D721Med (cell line): ENCODE measurements around the gene NYNRIN.

Experiments
- DNase-seq: peaks from one replicate; pipeline ENCODE4 v3.0.0; 2011; ENCODE audit warnings: low spot score; ENCODE audit not compliant: insufficient read length
- FAIRE-seq: peaks from 2 replicates; lab custom pipeline; 2011; peaks lifted over from hg19 to GRCh38; lab: Jason Lieb, UNC
- TF ChIP-seq, protein P1 (sequence below): IDR thresholded peaks from 2 replicates; pipeline ENCODE4 v1.5.1; 2012; ENCODE audit warnings: mild to moderate bottlenecking, control low read depth; ENCODE audit not compliant: insufficient read depth; ENCODE audit errors: missing control alignments

Gene NYNRIN

DNA sequence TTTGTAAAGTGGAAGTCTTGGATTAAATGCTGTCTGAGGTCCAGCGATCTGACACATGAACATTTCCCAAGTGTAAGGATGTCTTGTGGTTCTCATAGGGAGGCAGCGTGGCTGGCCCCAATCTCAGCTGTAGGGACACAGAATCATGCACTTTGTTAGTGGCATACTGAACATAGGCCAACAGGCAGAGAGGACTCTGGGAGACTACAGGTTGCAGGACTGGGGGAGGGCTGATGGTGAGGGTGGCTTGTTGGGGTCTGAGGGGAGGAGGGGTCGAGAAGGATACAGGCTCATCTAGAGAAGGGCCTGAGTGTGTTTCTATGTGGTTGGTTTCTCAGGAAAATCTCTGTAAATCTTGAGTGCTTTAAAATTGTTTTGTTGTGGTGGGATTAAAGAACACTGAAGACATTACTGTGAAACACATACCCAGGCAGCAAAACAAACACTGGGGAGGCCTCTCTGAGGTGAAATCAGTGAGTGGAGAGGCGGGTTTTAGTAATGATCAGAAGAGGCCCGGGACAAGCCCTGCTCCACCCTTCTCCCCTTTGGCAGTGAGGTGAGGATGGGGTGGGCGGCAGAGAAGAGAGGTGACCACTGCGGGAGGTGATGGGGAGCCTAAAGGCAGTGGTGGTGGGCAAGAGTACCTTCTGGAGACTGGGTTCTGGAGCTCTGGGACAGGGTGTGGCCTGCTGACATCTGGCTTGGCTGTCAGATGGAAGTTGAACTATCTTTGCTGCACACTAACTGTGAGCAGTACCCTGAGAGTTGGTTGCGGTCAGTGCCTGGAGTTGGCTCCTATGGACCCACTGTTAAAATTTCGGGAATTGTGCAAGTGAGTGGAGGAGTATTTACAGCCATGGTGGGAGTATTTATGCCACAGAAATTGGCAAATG lies 3.3 kb downstream of the NYNRIN start:
- TF ChIP-seq, protein P1, sequence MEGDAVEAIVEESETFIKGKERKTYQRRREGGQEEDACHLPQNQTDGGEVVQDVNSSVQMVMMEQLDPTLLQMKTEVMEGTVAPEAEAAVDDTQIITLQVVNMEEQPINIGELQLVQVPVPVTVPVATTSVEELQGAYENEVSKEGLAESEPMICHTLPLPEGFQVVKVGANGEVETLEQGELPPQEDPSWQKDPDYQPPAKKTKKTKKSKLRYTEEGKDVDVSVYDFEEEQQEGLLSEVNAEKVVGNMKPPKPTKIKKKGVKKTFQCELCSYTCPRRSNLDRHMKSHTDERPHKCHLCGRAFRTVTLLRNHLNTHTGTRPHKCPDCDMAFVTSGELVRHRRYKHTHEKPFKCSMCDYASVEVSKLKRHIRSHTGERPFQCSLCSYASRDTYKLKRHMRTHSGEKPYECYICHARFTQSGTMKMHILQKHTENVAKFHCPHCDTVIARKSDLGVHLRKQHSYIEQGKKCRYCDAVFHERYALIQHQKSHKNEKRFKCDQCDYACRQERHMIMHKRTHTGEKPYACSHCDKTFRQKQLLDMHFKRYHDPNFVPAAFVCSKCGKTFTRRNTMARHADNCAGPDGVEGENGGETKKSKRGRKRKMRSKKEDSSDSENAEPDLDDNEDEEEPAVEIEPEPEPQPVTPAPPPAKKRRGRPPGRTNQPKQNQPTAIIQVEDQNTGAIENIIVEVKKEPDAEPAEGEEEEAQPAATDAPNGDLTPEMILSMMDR = no peak
- FAIRE-seq (no peak), DNase-seq (no peak)

DNA sequence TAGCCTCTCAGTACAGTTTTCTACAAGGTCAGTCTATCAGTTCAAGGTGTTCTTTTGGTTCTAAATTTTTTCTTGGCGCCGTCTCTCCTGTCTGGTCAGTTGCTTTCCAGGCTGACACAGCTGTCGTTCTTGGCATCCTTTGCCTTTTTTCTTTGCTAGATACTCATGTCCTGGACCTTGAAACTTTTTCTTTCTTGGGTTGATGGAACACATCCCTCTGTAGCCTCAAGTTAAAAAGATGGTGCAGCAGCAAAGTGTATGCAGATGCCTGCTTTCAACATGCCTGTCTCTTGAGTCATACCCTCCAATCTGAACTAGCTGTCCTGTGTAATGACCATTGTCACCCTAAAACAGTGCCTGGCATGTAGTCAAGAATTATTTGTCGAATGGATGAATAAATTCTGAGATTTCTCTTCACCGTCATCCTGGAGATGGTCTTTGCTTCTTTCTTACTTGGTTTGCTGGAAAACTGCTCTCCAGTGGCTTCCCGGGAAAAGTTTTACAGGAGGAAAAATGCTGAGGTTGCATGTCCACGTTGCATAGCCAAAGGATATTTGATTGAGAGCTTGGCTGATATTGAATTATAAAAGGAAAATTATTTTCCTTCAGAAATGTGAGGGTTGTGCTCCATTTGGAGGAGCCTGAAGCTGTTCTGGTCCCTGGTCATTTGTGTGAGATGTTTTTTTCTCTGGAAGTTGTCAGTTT lies 4.6 kb downstream of the NYNRIN start:
- TF ChIP-seq, protein P1 = no peak
- no peak for FAIRE-seq
- DNase-seq = no peak

DNA sequence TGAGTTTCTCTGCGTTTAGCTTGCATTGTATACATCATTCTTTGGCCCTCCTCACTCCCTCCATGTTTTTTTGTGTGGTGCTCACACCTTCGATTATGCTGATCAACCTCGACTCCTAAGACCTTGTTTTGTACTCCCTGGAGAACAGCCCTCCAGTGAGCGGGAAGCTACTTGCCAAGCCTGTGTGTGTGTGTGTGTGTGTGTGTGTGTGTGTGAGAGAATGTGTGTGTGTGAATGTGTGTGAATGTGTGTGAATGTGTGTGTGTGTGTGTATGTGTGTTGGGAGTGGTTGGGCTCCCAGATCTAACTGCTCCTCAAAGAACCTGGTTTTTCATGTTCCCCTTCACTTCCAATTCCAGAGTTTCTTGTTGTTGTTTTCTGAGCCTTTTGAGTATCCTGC lies 6.0 kb downstream of the NYNRIN start:
- FAIRE-seq = no peak

DNA sequence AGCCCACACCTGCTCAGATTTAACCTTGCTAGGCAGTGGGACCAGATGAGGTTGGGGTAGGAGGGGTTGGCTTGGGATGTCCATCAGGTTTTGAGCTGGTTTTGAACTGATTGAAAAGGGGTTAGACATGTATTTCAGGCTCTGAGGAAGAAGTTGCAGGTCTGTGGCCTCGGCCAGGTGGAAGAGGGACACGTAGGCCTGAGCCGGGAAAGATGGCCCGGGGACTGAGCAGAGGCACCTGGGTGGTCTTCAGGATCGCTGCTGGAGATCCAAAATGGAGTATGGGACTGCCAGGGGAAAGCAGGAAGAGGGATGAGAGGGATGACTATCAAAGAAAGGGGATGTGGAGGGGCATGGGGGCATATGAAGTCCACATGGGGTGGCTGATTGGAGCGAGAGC lies 7.6 kb downstream of the NYNRIN start:
- DNase-seq (no peak), FAIRE-seq (no peak)
- TF ChIP-seq, protein P1 = no peak

More for the DNA sequence above, 6.0 kb downstream of the NYNRIN start:
- TF ChIP-seq, protein P1 = no peak
- no peak for DNase-seq

DNA sequence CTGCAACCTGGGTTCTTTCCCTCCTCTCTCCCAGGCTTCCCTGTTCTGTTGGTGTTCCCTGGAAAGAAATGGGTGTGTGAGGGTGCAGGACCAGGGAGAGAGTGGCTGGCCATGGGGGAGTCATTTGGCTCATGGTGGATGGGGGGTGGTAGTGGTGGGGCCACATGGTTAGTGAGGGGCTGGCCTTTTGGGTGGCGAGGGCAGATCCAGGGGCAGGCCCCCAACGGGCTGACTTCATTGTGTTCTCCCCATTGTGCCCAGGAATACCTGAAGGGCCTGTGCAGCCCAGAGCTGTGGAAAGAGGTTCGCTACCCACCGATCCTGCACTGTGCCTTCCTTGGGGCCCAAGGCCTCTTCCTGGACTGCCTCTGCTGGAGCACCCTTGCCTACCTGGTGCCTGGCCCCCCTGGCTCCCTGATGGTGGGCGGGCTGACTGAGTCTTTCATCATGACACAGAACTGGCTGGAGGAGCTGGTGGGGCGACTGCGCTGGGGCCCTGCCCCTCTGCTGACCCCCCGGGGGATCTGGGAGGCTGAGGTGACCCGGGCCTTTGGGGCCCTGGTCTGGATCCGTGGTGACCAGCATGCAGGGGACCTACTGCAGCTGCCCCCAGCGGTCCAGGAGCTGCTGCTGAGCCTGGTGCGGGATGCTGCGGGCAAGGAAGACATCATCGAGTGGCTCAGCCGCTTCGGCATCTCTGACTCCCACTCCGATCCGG lies 9.0 kb downstream of the NYNRIN start:
- DNase-seq (no peak), FAIRE-seq (no peak)
- TF ChIP-seq, protein P1 = no peak

DNA sequence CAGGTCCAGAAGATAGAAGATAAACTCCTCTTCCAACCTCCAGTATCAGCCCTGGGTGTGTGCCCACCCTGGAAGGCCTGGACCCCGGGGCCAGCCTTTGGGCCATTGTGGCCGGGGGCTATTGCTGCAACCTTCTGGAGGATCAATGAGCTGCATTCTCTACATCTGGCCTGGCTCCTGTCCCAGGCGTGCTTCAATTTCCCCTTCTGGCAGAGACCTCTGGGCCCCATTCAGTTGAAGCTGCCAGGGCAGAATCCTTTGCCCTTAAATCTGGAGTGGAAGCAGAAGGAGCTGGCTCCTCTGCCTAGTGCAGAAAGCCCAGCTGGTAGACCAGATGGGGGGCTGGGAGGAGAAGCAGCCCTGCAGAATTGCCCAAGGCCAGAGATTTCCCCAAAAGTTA lies 10.0 kb downstream of the NYNRIN start:
- DNase-seq = no peak
- TF ChIP-seq, protein P1 = no peak
- no peak for FAIRE-seq
